HL-60 (cell line): ENCODE results near the gene OR6Y1.

Experiments
- DNase-seq, 2 experiments: peaks; one replicate each; pipeline ENCODE4 v3.0.0-alpha.2; 2010 to 2020; ENCODE audit warnings: low read depth in 1 of 2, low spot score in 1 of 2
- H3K27ac ChIP-seq: fragments of 250-450 bp; sonication (Bioruptor Pico); replicated peaks from 2 replicates; pipeline ENCODE4 v1.5.1; 2020; ENCODE audit warnings: mild to moderate bottlenecking, moderate library complexity
- H3K27me3 ChIP-seq: fragments of 250-450 bp; sonication (Bioruptor Pico); 2 replicates; pipeline ENCODE4 v1.5.1; 2021; ENCODE audit warnings: mild to moderate bottlenecking, moderate library complexity; ENCODE audit not compliant: insufficient read depth, poor library complexity, severe bottlenecking
- H3K4me3 ChIP-seq: replicated peaks from 2 replicates; pipeline ENCODE4 v1.5.1; 2011; ENCODE audit warnings: mild to moderate bottlenecking, control low read depth, low read length; ENCODE audit not compliant: insufficient read depth
- GABPA ChIP-seq: IDR thresholded peaks from 2 replicates; pipeline ENCODE4 v1.6.1; 2012; ENCODE audit warnings: low read depth
- POLR2AphosphoS5 ChIP-seq: IDR thresholded peaks from 2 replicates; pipeline ENCODE4 v1.6.1; 2012; ENCODE audit warnings: low read depth
- SPI1 ChIP-seq: IDR thresholded peaks from 2 replicates; pipeline ENCODE4 v1.6.1; 2012; ENCODE audit warnings: low read depth, mild to moderate bottlenecking, borderline replicate concordance
- TF ChIP-seq, protein P1 (sequence below): IDR thresholded peaks from one replicate; pipeline ENCODE4 v1.5.1; 2011; ENCODE audit warnings: low read length, control low read depth, inconsistent platforms; ENCODE audit not compliant: insufficient read depth
- TF ChIP-seq, protein P2 (sequence below): IDR thresholded peaks from 2 replicates; pipeline ENCODE4 v1.6.1; 2012; ENCODE audit warnings: low read depth; ENCODE audit not compliant: insufficient replicate concordance

The OR6Y1 gene

DNA sequence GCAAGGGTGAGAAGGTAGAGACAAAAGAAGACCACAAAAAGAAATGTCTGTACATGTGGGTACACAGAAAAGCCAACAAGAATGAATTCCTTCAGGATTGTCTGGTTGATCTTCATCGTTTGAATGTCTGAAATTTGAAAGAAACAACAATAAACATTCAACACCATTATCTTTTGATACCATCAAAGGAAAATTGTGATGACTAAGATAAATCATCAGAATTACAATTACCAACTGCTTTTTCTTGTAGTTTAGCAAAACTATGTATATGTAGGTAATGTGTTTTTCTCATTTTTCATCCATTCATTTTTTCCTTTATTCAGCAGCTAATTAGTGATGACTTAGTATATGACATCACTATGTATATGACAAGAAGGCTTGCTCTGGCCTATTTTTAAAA, 25.5 kb upstream of the OR6Y1 start, which contains the start of gene OR10X1:
Gene OR10X1 (minus strand): TSS at position 167 of the 400 bp plus-strand sequence. CDS start 0 bp downstream, at position 167.
- Histone ChIP-seq H3K27ac (no peak within 1 kb of the TSS), H3K4me3 (no peak within 1 kb of the TSS), H3K27me3 (no peaks in the 10 kb centered on the region)
- TF ChIP-seq POLR2AphosphoS5 (no peak), GABPA (no peak), SPI1 (no peak)
- TF ChIP-seq, protein P1, sequence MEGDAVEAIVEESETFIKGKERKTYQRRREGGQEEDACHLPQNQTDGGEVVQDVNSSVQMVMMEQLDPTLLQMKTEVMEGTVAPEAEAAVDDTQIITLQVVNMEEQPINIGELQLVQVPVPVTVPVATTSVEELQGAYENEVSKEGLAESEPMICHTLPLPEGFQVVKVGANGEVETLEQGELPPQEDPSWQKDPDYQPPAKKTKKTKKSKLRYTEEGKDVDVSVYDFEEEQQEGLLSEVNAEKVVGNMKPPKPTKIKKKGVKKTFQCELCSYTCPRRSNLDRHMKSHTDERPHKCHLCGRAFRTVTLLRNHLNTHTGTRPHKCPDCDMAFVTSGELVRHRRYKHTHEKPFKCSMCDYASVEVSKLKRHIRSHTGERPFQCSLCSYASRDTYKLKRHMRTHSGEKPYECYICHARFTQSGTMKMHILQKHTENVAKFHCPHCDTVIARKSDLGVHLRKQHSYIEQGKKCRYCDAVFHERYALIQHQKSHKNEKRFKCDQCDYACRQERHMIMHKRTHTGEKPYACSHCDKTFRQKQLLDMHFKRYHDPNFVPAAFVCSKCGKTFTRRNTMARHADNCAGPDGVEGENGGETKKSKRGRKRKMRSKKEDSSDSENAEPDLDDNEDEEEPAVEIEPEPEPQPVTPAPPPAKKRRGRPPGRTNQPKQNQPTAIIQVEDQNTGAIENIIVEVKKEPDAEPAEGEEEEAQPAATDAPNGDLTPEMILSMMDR: no peak
- no peak for DNase-seq

DNA sequence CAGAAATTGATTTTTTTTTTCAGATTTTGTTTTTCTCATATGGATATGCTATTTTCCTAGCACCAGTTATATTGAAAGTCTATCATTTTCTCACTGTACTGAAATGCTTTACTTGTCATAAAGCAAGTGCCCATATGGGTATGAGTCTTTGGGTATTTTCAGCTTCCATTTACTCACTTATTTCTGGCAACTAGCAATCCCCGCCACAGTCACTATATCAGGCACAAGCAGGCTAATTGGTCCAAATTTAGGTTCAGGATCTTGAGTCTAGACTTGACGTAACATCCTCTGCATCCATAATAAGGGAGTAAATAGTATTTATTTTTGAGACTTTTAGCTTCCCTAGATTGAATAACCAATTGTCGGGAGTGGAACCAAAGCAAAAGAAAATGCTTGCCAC, 23.4 kb upstream of the OR6Y1 start:
- DNase-seq: no peak
- H3K4me3 ChIP-seq: no peak overlapping the region
- TF ChIP-seq GABPA: no peak
- TF ChIP-seq, protein P1: no peak
- TF ChIP-seq, protein P2, sequence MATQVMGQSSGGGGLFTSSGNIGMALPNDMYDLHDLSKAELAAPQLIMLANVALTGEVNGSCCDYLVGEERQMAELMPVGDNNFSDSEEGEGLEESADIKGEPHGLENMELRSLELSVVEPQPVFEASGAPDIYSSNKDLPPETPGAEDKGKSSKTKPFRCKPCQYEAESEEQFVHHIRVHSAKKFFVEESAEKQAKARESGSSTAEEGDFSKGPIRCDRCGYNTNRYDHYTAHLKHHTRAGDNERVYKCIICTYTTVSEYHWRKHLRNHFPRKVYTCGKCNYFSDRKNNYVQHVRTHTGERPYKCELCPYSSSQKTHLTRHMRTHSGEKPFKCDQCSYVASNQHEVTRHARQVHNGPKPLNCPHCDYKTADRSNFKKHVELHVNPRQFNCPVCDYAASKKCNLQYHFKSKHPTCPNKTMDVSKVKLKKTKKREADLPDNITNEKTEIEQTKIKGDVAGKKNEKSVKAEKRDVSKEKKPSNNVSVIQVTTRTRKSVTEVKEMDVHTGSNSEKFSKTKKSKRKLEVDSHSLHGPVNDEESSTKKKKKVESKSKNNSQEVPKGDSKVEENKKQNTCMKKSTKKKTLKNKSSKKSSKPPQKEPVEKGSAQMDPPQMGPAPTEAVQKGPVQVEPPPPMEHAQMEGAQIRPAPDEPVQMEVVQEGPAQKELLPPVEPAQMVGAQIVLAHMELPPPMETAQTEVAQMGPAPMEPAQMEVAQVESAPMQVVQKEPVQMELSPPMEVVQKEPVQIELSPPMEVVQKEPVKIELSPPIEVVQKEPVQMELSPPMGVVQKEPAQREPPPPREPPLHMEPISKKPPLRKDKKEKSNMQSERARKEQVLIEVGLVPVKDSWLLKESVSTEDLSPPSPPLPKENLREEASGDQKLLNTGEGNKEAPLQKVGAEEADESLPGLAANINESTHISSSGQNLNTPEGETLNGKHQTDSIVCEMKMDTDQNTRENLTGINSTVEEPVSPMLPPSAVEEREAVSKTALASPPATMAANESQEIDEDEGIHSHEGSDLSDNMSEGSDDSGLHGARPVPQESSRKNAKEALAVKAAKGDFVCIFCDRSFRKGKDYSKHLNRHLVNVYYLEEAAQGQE: no peak
- TF ChIP-seq SPI1: no peak
- TF ChIP-seq POLR2AphosphoS5: no peak
- H3K27me3 ChIP-seq: no peaks in the 10 kb centered on the region
- H3K27ac ChIP-seq: no peak overlapping the region

- Histone ChIP-seq H3K27me3 (no peaks in the 10 kb centered on the region), H3K27ac (no peak overlapping the region), H3K4me3 (no peak overlapping the region)
- TF ChIP-seq SPI1 (no peak), POLR2AphosphoS5 (no peak), GABPA (no peak)
- TF ChIP-seq, protein P1: no peak
- TF ChIP-seq, protein P2: no peak
- no peak for DNase-seq
Measured at GRCh38 chr1:158572226-158572625, 18.0 kb upstream of the OR6Y1 start.

DNA sequence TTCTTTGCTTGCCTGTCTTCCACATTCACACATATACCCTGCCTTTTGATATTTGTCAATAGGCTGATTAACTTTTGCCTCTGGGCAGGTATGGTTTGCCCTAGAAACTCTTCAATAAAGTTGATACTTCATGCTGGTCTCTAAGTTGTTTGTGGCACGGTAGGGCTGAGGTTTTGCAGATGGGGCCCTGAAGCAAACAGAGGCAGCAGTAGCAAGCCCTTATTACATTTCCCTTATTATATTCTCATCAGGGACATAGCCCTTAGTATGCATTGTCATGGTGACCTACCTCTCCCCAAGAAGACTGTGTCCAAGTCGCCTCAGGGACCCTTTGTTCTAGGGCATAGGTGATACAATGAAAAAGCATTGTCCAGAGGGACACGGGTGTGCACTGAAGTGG, 16.3 kb upstream of the OR6Y1 start, which contains the start of gene OR6P1:
Gene OR6P1 (minus strand): TSS at position 101 of the 400 bp plus-strand sequence. CDS start 6,976 bp downstream, outside the sequence.
- H3K4me3 ChIP-seq: no peak within 1 kb of the TSS
- no peak for DNase-seq
- H3K27ac ChIP-seq: no peak within 1 kb of the TSS
- TF ChIP-seq GABPA: no peak
- TF ChIP-seq, protein P1: no peak
- TF ChIP-seq, protein P2: no peak
- no peak for TF ChIP-seq POLR2AphosphoS5
- TF ChIP-seq SPI1: no peak
- no peaks in the 10 kb centered on the region for H3K27me3 ChIP-seq
